H1 (cell line): ENCODE data around the gene ATPAF1. TPM values are rescaled to one million over a fixed set of nuclear protein-coding genes. Genes with fewer than 3 reads are reported as not detected.

Source experiments
- CTCF ChIA-PET: fragments of 300-600 bp; sonication (Branson Sonifier 250); formaldehyde crosslinking; loops from one replicate; lab custom pipeline; 2021; ENCODE audit not compliant: partially characterized antibody; lab: Charles Lee
- POLR2A ChIA-PET: fragments of 300-600 bp; sonication (Branson Sonifier 250); formaldehyde crosslinking; loops from one replicate; lab custom pipeline; 2021; ENCODE audit warnings: inconsistent platforms; ENCODE audit not compliant: partially characterized antibody; lab: Charles Lee
- DNase-seq, 2 experiments: peaks; one replicate each; pipeline versions ENCODE4 v3.0.0 to v3.0.0-alpha.2; 2010 to 2022; ENCODE audit warnings: low spot score in 2 of 2, low read depth in 1 of 2, mixed read lengths in 1 of 2
- FAIRE-seq: peaks from 2 replicates; lab custom pipeline; 2011; peaks lifted over from hg19 to GRCh38; lab: Jason Lieb, UNC
- H2AFZ ChIP-seq: 2 replicates; pipeline ENCODE4 v1.8.1; 2012; ENCODE audit warnings: low read length, inconsistent platforms
- H2AK5ac ChIP-seq: 2 replicates; pipeline ENCODE4 v1.6.1; 2013; ENCODE audit warnings: low read depth, low read length
- H2BK120ac ChIP-seq: replicated peaks from 2 replicates; pipeline ENCODE3; 2013; ENCODE audit warnings: low read depth, low read length, inconsistent platforms
- H2BK12ac ChIP-seq: 2 replicates; pipeline ENCODE4 v1.6.1; 2013; ENCODE audit warnings: low read depth, low read length
- H2BK15ac ChIP-seq: 2 replicates; pipeline ENCODE4 v1.6.1; 2013; ENCODE audit warnings: low read length
- H2BK20ac ChIP-seq: 2 replicates; pipeline ENCODE4 v1.6.1; 2013; ENCODE audit warnings: low read length
- H2BK5ac ChIP-seq: 2 replicates; pipeline ENCODE4 v1.6.1; 2013; ENCODE audit warnings: low read depth, low read length
- H3K14ac ChIP-seq: 2 replicates; pipeline ENCODE4 v1.6.1; 2013; ENCODE audit warnings: inconsistent platforms; ENCODE audit not compliant: insufficient read length
- H3K18ac ChIP-seq: 2 replicates; pipeline ENCODE4 v1.6.1; 2013; ENCODE audit warnings: low read length; ENCODE audit errors: extremely low read depth
- H3K23ac ChIP-seq: 2 replicates; pipeline ENCODE4 v1.6.1; 2013; ENCODE audit warnings: inconsistent platforms; ENCODE audit not compliant: insufficient read length
- H3K23me2 ChIP-seq: 2 replicates; pipeline ENCODE4 v1.6.1; 2013; ENCODE audit warnings: low read depth, low read length
- H3K27ac ChIP-seq: 2 replicates; pipeline ENCODE4 v1.6.1; 2011; ENCODE audit warnings: low read depth, low read length, inconsistent platforms
- H3K27me3 ChIP-seq, 4 experiments: replicated peaks in 1 of 4; 1 replicate in 1 of 4; 2 replicates in 3 of 4; pipeline versions ENCODE4 v1.6.1 to v1.8.1; 2011 to 2013; ENCODE audit warnings: low read length in 3 of 4, mild to moderate bottlenecking in 3 of 4, inconsistent platforms in 2 of 4, mixed read lengths in 2 of 4, moderate library complexity in 1 of 4; ENCODE audit not compliant: control insufficient read depth in 3 of 4, insufficient read depth in 3 of 4; ENCODE audit errors: extremely low read depth in 1 of 4
- H3K36me3 ChIP-seq, 4 experiments: 2 replicates each; pipeline versions ENCODE4 v1.6.1 to v1.8.1; 2011 to 2013; ENCODE audit warnings: mild to moderate bottlenecking in 4 of 4, low read length in 3 of 4, moderate library complexity in 2 of 4, control low read depth in 1 of 4, inconsistent platforms in 1 of 4; ENCODE audit not compliant: insufficient read depth in 4 of 4, control insufficient read depth in 2 of 4
- H3K4ac ChIP-seq: replicated peaks from 2 replicates; pipeline ENCODE3; 2013; ENCODE audit warnings: low read length, low read depth, mixed read lengths, inconsistent platforms; ENCODE audit not compliant: insufficient read length
- H3K4me1 ChIP-seq, 4 experiments: replicated peaks in 1 of 4; 1 replicate in 1 of 4; 2 replicates in 3 of 4; pipeline versions ENCODE4 v1.6.1 to v1.8.1; 2011 to 2013; ENCODE audit warnings: low read length in 3 of 4, inconsistent platforms in 2 of 4, mixed read lengths in 1 of 4; ENCODE audit not compliant: insufficient read depth in 4 of 4, control insufficient read depth in 3 of 4
- H3K4me2 ChIP-seq, 2 experiments: 2 replicates each; pipeline versions ENCODE4 v1.6.1 to v1.8.1; 2011 to 2013; ENCODE audit warnings: low read depth in 2 of 2, low read length in 2 of 2, control low read depth in 1 of 2, inconsistent platforms in 1 of 2, mild to moderate bottlenecking in 1 of 2; ENCODE audit not compliant: insufficient read depth in 1 of 2
- H3K4me3 ChIP-seq, 4 experiments: fragments of 200-600, 300-600 bp in 1 of 4; sonication (generic), shearing (Covaris generic), sonication (Bioruptor Twin) in 1 of 4; 2 replicates each; pipeline versions ENCODE4 v1.5.1 to v1.8.1; 2011 to 2016; ENCODE audit warnings: low read length in 4 of 4, low read depth in 3 of 4, control low read depth in 2 of 4, inconsistent platforms in 2 of 4, mild to moderate bottlenecking in 2 of 4, mixed read lengths in 1 of 4, moderate library complexity in 1 of 4; ENCODE audit not compliant: insufficient read depth in 2 of 4; ENCODE audit errors: extremely low read depth in 1 of 4
- H3K56ac ChIP-seq: replicated peaks from 2 replicates; pipeline ENCODE3; 2013; ENCODE audit warnings: low read depth, mild to moderate bottlenecking, mixed read lengths, low read length, inconsistent platforms; ENCODE audit not compliant: insufficient read length
- H3K79me1 ChIP-seq: 2 replicates; pipeline ENCODE4 v1.6.1; 2013; ENCODE audit warnings: low read depth, low read length, control low read depth
- H3K79me2 ChIP-seq, 2 experiments: 2 replicates each; pipeline versions ENCODE4 v1.6.1 to v1.8.1; 2012 to 2013; ENCODE audit warnings: low read length in 2 of 2, mild to moderate bottlenecking in 2 of 2, inconsistent platforms in 1 of 2; ENCODE audit not compliant: insufficient read depth in 2 of 2, control insufficient read depth in 1 of 2
- H3K9ac ChIP-seq, 4 experiments: replicated peaks in 1 of 4; 1 replicate in 1 of 4; 2 replicates in 3 of 4; pipeline versions ENCODE4 v1.6.1 to v1.8.1; 2011 to 2013; ENCODE audit warnings: low read depth in 3 of 4, low read length in 3 of 4, control low read depth in 2 of 4, mild to moderate bottlenecking in 2 of 4, moderate library complexity in 2 of 4, inconsistent platforms in 1 of 4; ENCODE audit errors: extremely low read depth in 1 of 4
- H3K9me3 ChIP-seq, 2 experiments: 2 replicates each; pipeline versions ENCODE4 v1.6.1 to v1.8.1; 2012 to 2013; ENCODE audit warnings: mild to moderate bottlenecking in 2 of 2, moderate library complexity in 2 of 2, control low read depth in 1 of 2, inconsistent platforms in 1 of 2, low read depth in 1 of 2, low read length in 1 of 2, mixed read lengths in 1 of 2; ENCODE audit not compliant: insufficient read depth in 2 of 2
- H4K20me1 ChIP-seq, 2 experiments: replicated peaks in 1 of 2; 2 replicates each; pipeline versions ENCODE3 to v1.8.1; 2011 to 2013; ENCODE audit warnings: inconsistent platforms in 2 of 2, low read length in 2 of 2, mild to moderate bottlenecking in 1 of 2; ENCODE audit not compliant: insufficient read depth in 2 of 2, control insufficient read depth in 1 of 2
- H4K5ac ChIP-seq: 2 replicates; pipeline ENCODE4 v1.6.1; 2013; ENCODE audit warnings: low read length, low read depth, mixed read lengths, inconsistent platforms; ENCODE audit not compliant: insufficient read length
- H4K8ac ChIP-seq: 2 replicates; pipeline ENCODE4 v1.8.0; 2013; ENCODE audit warnings: mild to moderate bottlenecking, moderate library complexity, low read length, inconsistent platforms; ENCODE audit not compliant: insufficient read depth; ENCODE audit errors: extremely low read depth
- H4K91ac ChIP-seq: replicated peaks from 2 replicates; pipeline ENCODE3; 2013; ENCODE audit warnings: low read length, mixed read lengths, inconsistent platforms; ENCODE audit not compliant: insufficient read length
- ATF2 ChIP-seq: IDR thresholded peaks from 2 replicates; pipeline ENCODE4 v1.6.1; 2012; ENCODE audit warnings: low read length, inconsistent platforms
- ATF3 ChIP-seq: IDR thresholded peaks from 2 replicates; pipeline ENCODE4 v1.6.1; 2011; ENCODE audit warnings: low read depth, mild to moderate bottlenecking, low read length; ENCODE audit not compliant: insufficient read depth
- BCL11A ChIP-seq, 2 experiments: IDR thresholded peaks; one replicate each; pipeline ENCODE4 v1.6.1; 2011; ENCODE audit warnings: low read depth in 2 of 2, low read length in 2 of 2, mild to moderate bottlenecking in 2 of 2
- CHD1 ChIP-seq: IDR thresholded peaks from 2 replicates; pipeline ENCODE4 v1.6.1; 2012; ENCODE audit warnings: low read depth, low read length, improper control_type of control experiment
- CTBP2 ChIP-seq: IDR thresholded peaks from 2 replicates; pipeline ENCODE4 v1.7.0; 2011; ENCODE audit warnings: borderline replicate concordance, mild to moderate bottlenecking, moderate library complexity, mixed read lengths, low read length; ENCODE audit not compliant: insufficient read depth, insufficient read length
- NANOG ChIP-seq: IDR thresholded peaks from 2 replicates; pipeline ENCODE4 v1.6.1; 2011; ENCODE audit warnings: low read length, low read depth, mild to moderate bottlenecking, inconsistent platforms; ENCODE audit not compliant: insufficient read depth, poor library complexity, severe bottlenecking
- SIRT6 ChIP-seq: IDR thresholded peaks from one replicate; pipeline ENCODE4 v1.7.1; 2012; ENCODE audit warnings: low read length, inconsistent platforms
- SP1 ChIP-seq: IDR thresholded peaks from 2 replicates; pipeline ENCODE4 v1.6.1; 2011; ENCODE audit warnings: low read depth, low read length
- TBP ChIP-seq: IDR thresholded peaks from 2 replicates; pipeline ENCODE4 v1.6.1; 2011; ENCODE audit warnings: low read depth, low read length, improper control_type of control experiment
- TCF12 ChIP-seq: IDR thresholded peaks from 2 replicates; pipeline ENCODE4 v1.6.1; 2011; ENCODE audit warnings: low read depth, mild to moderate bottlenecking, low read length
- USF2 ChIP-seq: IDR thresholded peaks from 2 replicates; pipeline ENCODE4 v1.6.1; 2011; ENCODE audit warnings: low read length, improper control_type of control experiment
- WGBS, 2 experiments: shearing (Covaris generic) in 1 of 2; methylation state at CpG; one replicate each; pipeline versions ENCODE4 v1.1.6 to v1.1.7; 2013 to 2015; ENCODE audit warnings: low lambda C conversion rate in 2 of 2, mixed read lengths in 2 of 2, inconsistent platforms in 1 of 2, low coverage in 1 of 2, missing lambda C conversion rate in 1 of 2; ENCODE audit not compliant: insufficient replicate concordance in 2 of 2, insufficient coverage in 1 of 2, insufficient read length in 1 of 2; ENCODE audit errors: extremely low coverage in 1 of 2, missing lambda C conversion rate in 1 of 2; 5-methylcytosine and 5-hydroxymethylcytosine counted together
- polyA plus RNA-seq, 7 experiments: library from polyadenylated mRNA; depleted of rRNA in 3 of 7; stranded (reverse) in 5 of 7; unstranded in 2 of 7; fragments of >200 nt in 5 of 7; fragments of 200-250 nt in 2 of 7; gene quantifications; 1 replicate in 5 of 7; 2 replicates in 1 of 7; 4 replicates in 1 of 7; pipeline versions ENCODE4 v1.2.1 to v1.2.3, GENCODE V29; 2011 to 2013; ENCODE audit warnings: missing spikeins in 2 of 7, mixed read lengths in 2 of 7
- total RNA-seq: library from RNA; stranded (reverse); fragmentation: NEBNext Ultra II Directional; extraction: Animal tissue kit (Norgen Biotek cat#: 25700); gene quantifications from 2 replicates; pipeline ENCODE4 v1.2.1, GENCODE V29; 2021

ATPAF1 gene
- total and polyA plus RNA-seq, 2 of the 8 experiments (the other 6 are each of a cell fraction or from before 2014, with no cell fraction given): 46.7 to 55.9 TPM

DNA sequence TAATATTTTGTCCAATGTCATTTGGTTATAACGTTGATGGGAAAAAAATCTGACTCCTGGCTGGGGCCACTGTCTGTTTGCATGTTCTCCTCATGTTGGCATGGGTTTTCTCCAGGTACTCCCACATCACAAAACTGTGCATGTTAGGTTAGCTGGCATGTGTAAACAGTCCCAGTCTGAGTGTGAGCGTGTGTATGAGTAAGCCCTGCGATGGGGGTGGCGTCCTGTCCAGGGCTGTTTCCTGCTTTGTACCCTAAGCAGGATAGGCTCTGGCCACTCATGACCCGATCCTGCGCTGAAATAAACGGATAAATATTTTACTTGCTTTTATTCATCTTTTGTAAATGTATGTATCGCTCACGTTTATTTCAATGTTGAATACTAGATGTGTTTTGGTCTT lies 37.2 kb upstream of the ATPAF1 start:
- Histone ChIP-seq H3K79me2 (no peaks in the 10 kb centered on the region), H3K4me2 (no peak overlapping the region), H4K91ac (no peak overlapping the region), H4K8ac (no peak overlapping the region), H2BK15ac (no peak overlapping the region), H3K79me1 (no peaks in the 10 kb centered on the region), H3K23ac (no peak overlapping the region), H3K4ac (no peak overlapping the region), H3K4me1 (no peaks in the 10 kb centered on the region), H2BK120ac (no peak overlapping the region), H2AK5ac (no peak overlapping the region), H2BK5ac (no peak overlapping the region), H3K9me3 (no peaks in the 10 kb centered on the region), H2BK12ac (no peak overlapping the region), H3K36me3 (peaks cover 5 to 47% (median 29%) of the 10 kb centered on the region in 4 experiments), H3K23me2 (no peaks in the 10 kb centered on the region), H3K9ac (no peak overlapping the region), H4K20me1 (no peaks in the 10 kb centered on the region), H4K5ac (no peak overlapping the region), H3K56ac (no peak overlapping the region), H2BK20ac (no peak overlapping the region), H3K27me3 (no peaks in the 10 kb centered on the region), H2AFZ (no peak overlapping the region), H3K14ac (no peak overlapping the region), H3K27ac (no peak overlapping the region), H3K18ac (no peak overlapping the region), H3K4me3 (no peak overlapping the region)
- DNase-seq (no peak), FAIRE-seq (no peak)
- WGBS, 2 experiments: 93% methylated on average over 9 of the region's 9 CpGs; no CpG with 5 or more reads in 1 of the 2 experiments
- ChIA-PET POLR2A (no interaction called here), CTCF (no interaction called here)
- TF ChIP-seq CHD1 (no peak), NANOG (no peak), BCL11A (IDR thresholded peaks at IDR 0.05; ENCODE audit: low read depth in 2 of 2, low read length in 2 of 2) (no peak), ATF2 (no peak), CTBP2 (no peak), TCF12 (no peak), SP1 (no peak), ATF3 (no peak), SIRT6 (no peak), TBP (no peak), USF2 (no peak)
